ENCODE data around the gene DUOXA2.
A peak's percentile ranks its signal among the peaks of the same experiment; 100 is the strongest.
"Not testable (repeated sequence)": the region's sequence is repeated elsewhere in the genome, so short reads cannot be mapped to it uniquely, and the experiment has no call there.

The DUOXA2 gene

GRCh38 chr15:45118131-45118588, 4.0 kb downstream of the DUOXA2 start:
- peak; percentile 91 for DNase-seq

GRCh38 chr15:45118996-45119395, 4.9 kb downstream of the DUOXA2 start:
- no peak for DNase-seq

GRCh38 chr15:45120081-45120972, 6.2 kb downstream of the DUOXA2 start:
- no peak for DNase-seq

- no peak for DNase-seq
These were observed 6.9 kb downstream of the DUOXA2 start for GRCh38 chr15:45121020-45121419.

- DNase-seq, result no peak
These were observed 7.7 kb downstream of the DUOXA2 start for GRCh38 chr15:45121706-45122417.

- no peak for DNase-seq
These were observed 8.6 kb downstream of the DUOXA2 start for GRCh38 chr15:45122719-45123118.

GRCh38 chr15:45123397-45123796, 9.3 kb downstream of the DUOXA2 start:
- DNase-seq, result no peak

GRCh38 chr15:45126535-45127158, 12.5 kb downstream of the DUOXA2 start:
- DNase-seq, result no peak

- DNase-seq, result no peak
These were observed 15.0 kb downstream of the DUOXA2 start for GRCh38 chr15:45128971-45129639.

GRCh38 chr15:45129651-45130129, 15.6 kb downstream of the DUOXA2 start, which contains the start of the genes DUOX1 and DUOXA1:
Gene DUOX1 (plus strand): TSS chr15:45129994. CDS start chr15:45131967, 1,973 bp downstream.
Gene DUOXA1 (minus strand): TSS chr15:45129879. CDS start chr15:45123014, 6,865 bp downstream.
- DNase-seq, result no peak

GRCh38 chr15:45130291-45131000, 16.3 kb downstream of the DUOXA2 start:
- DNase-seq, result no peak

- no peak for DNase-seq
These were observed 17.4 kb downstream of the DUOXA2 start for GRCh38 chr15:45131510-45131909.

GRCh38 chr15:45132844-45133560, 18.9 kb downstream of the DUOXA2 start:
- no peak for DNase-seq

- DNase-seq, result no peak
These were observed 19.4 kb downstream of the DUOXA2 start for GRCh38 chr15:45133561-45133920.

- DNase-seq, result no peak
These were observed 19.9 kb downstream of the DUOXA2 start for GRCh38 chr15:45134046-45134445.

- DNase-seq, result no peak
These were observed 20.8 kb downstream of the DUOXA2 start for GRCh38 chr15:45134682-45135604.

GRCh38 chr15:45135705-45136377, 21.7 kb downstream of the DUOXA2 start:
- DNase-seq, result not testable (repeated sequence)

- no peak for DNase-seq
These were observed 22.2 kb downstream of the DUOXA2 start for GRCh38 chr15:45136378-45136764.

- no peak for DNase-seq
These were observed 23.6 kb downstream of the DUOXA2 start for GRCh38 chr15:45137703-45138102.
